ENCODE results near the gene TMED8. TPM values are rescaled to one million over a fixed set of nuclear protein-coding genes. Genes with fewer than 3 reads are reported as not detected.

Gene TMED8
- total RNA-seq: 3.5 and 3.7 TPM in 2 replicates

GRCh38 chr14:77376771-77377501 lies at the start of gene TMED8, which contains the start of gene SAMD15:
Gene TMED8, minus strand, starts transcription at chr14:77377094. Its CDS starts 41 bp downstream, at chr14:77377053.
Gene SAMD15, plus strand, starts transcription at chr14:77377379. Its CDS starts 40 bp downstream, at chr14:77377419.

GRCh38 chr14:77423423-77423822 lies 46.5 kb upstream of the TMED8 start, which contains the start of gene NOXRED1:
Gene NOXRED1, minus strand, starts transcription at chr14:77423523. Its CDS starts 634 bp downstream, at chr14:77422889.

GRCh38 chr14:77320238-77320935 lies 56.5 kb downstream of the TMED8 start, which contains the start of gene POMT2:
Gene POMT2, minus strand, starts transcription at chr14:77320883. Its CDS starts 202 bp downstream, at chr14:77320681.

Other genes starting within 250 kb of the TMED8 start
- gene ZDHHC22, start 235.3 kb downstream of the TMED8 start, total RNA-seq: not detected in 2 replicates
- 0.32 TPM in 1 of 2 replicates, not detected in the other for gene TMEM63C, start 195.3 kb downstream of the TMED8 start, total RNA-seq
- not detected in 2 replicates for gene NGB, start 105.9 kb downstream of the TMED8 start, total RNA-seq
- 4.7 and 5.9 TPM in 2 replicates for gene POMT2, start 56.2 kb downstream of the TMED8 start, total RNA-seq
- gene GSTZ1, start 56.1 kb downstream of the TMED8 start, total RNA-seq: 17.5 and 30.3 TPM in 2 replicates
- 0.94 and 1.3 TPM in 2 replicates for gene SAMD15, start 285 bp upstream of the TMED8 start, total RNA-seq
- gene NOXRED1, start 46.4 kb upstream of the TMED8 start, total RNA-seq: 0.26 and 0.32 TPM in 2 replicates
- gene VIPAS39, start 80.5 kb upstream of the TMED8 start, total RNA-seq: 32.2 and 36.1 TPM in 2 replicates
- gene AHSA1, start 81.0 kb upstream of the TMED8 start, total RNA-seq: 76.8 and 95.2 TPM in 2 replicates
- 0.16 and 0.17 TPM in 2 replicates for gene ISM2, start 121.7 kb upstream of the TMED8 start, total RNA-seq
- 17.2 and 17.5 TPM in 2 replicates for gene SPTLC2, start 239.5 kb upstream of the TMED8 start, total RNA-seq